ENCODE measurements around the gene NCOA6. TPM values are rescaled to one million over a fixed set of nuclear protein-coding genes. Genes with fewer than 3 reads are reported as not detected.
"Not testable (repeated sequence)": the region's sequence is repeated elsewhere in the genome, so short reads cannot be mapped to it uniquely, and the experiment has no call there.

The NCOA6 gene
- total RNA-seq, 3 donors from 2014 or later (not counting 1 experiment from before 2014, with no cell fraction given) = 34.7 to 41.6 (median 37.0) TPM

DNA sequence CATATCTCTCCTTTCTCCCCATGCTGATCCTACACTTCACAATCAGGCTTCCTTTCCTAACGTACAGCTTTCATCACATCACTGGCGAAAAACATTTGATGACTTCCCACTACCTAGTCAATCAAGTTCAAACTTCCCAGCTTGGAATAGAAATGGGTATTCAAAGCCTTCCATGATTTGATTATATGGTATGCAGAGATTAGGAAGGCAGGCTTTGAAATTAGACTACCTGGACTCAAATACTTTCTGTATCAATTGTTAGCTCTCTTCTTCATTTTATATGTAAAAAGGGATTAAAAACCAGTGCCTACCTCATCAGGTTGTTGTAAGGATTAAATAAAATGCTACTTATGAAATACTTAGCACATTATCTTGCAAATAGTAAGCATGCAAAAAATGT lies 7.7 kb downstream of the NCOA6 start:
- Histone ChIP-seq H3K36me3 (ENCODE audit: control insufficient read depth, insufficient read depth, low read length) (no peaks in the 10 kb centered on the region), H3K27me3 (ENCODE audit: control insufficient read depth, insufficient read depth, low read length) (no peaks in the 10 kb centered on the region), H3K27ac (ENCODE audit: low read length) (no peak overlapping the region), H3K4me3 (ENCODE audit: low read length) (no peak overlapping the region), H3K9me3 (ENCODE audit: control insufficient read depth, insufficient read depth, low read length) (no peaks in the 10 kb centered on the region), H3K4me1 (ENCODE audit: control insufficient read depth, insufficient read depth, low read length) (no peaks in the 10 kb centered on the region)
- H3K27ac Mint-ChIP-seq = no peak overlapping the region
- WGBS (ENCODE audit: insufficient coverage) = 72% methylated on average over 2 of the region's 2 CpGs
- TF ChIP-seq, protein P1, sequence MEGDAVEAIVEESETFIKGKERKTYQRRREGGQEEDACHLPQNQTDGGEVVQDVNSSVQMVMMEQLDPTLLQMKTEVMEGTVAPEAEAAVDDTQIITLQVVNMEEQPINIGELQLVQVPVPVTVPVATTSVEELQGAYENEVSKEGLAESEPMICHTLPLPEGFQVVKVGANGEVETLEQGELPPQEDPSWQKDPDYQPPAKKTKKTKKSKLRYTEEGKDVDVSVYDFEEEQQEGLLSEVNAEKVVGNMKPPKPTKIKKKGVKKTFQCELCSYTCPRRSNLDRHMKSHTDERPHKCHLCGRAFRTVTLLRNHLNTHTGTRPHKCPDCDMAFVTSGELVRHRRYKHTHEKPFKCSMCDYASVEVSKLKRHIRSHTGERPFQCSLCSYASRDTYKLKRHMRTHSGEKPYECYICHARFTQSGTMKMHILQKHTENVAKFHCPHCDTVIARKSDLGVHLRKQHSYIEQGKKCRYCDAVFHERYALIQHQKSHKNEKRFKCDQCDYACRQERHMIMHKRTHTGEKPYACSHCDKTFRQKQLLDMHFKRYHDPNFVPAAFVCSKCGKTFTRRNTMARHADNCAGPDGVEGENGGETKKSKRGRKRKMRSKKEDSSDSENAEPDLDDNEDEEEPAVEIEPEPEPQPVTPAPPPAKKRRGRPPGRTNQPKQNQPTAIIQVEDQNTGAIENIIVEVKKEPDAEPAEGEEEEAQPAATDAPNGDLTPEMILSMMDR (IDR thresholded peaks at IDR 0.05) = no peak
- no peaks in the 10 kb centered on the region for H3K36me3 Mint-ChIP-seq
- intact Hi-C loops (cut with micrococcal nuclease) = no loop called here
- H3K4me3 Mint-ChIP-seq = no peak overlapping the region
- H3K4me1 Mint-ChIP-seq = peaks cover 47 to 60% of the 10 kb centered on the region in 2 donors
- ATAC-seq (no peak), DNase-seq (no peak)
- H3K9me3 Mint-ChIP-seq = no peaks in the 10 kb centered on the region
- H3K27me3 Mint-ChIP-seq (ENCODE audit: low read depth in 2 of 2) = no peaks in the 10 kb centered on the region

- Mint-ChIP-seq H3K9me3 (no peaks in the 10 kb centered on the region), H3K27me3 (ENCODE audit: low read depth in 2 of 2) (no peaks in the 10 kb centered on the region), H3K36me3 (no peaks in the 10 kb centered on the region), H3K4me1 (peaks cover 41 to 56% of the 10 kb centered on the region in 2 donors), H3K4me3 (no peak overlapping the region), H3K27ac (peak overlapping the region in 1 of 2 donors; percentile 13)
- Histone ChIP-seq H3K27me3 (ENCODE audit: control insufficient read depth, insufficient read depth, low read length) (no peaks in the 10 kb centered on the region), H3K4me1 (ENCODE audit: control insufficient read depth, insufficient read depth, low read length) (no peaks in the 10 kb centered on the region), H3K36me3 (ENCODE audit: control insufficient read depth, insufficient read depth, low read length) (no peaks in the 10 kb centered on the region), H3K27ac (ENCODE audit: low read length) (no peak overlapping the region), H3K4me3 (ENCODE audit: low read length) (no peak overlapping the region), H3K9me3 (ENCODE audit: control insufficient read depth, insufficient read depth, low read length) (no peaks in the 10 kb centered on the region)
- 100% methylated on average over 2 of the region's 2 CpGs for WGBS (ENCODE audit: insufficient coverage)
- intact Hi-C loops (cut with micrococcal nuclease) = no loop called here
- ATAC-seq = no peak
- DNase-seq = no peak
- TF ChIP-seq, protein P1 (IDR thresholded peaks at IDR 0.05) = no peak
Observed at GRCh38 chr20:34817072-34817471, 8.4 kb downstream of the NCOA6 start.

- no peak overlapping the region for H3K27ac ChIP-seq (ENCODE audit: low read length)
- TF ChIP-seq, protein P1 (IDR thresholded peaks at IDR 0.05) = no peak
- H3K9me3 Mint-ChIP-seq = no peaks in the 10 kb centered on the region
- no peaks in the 10 kb centered on the region for H3K36me3 Mint-ChIP-seq
- no peaks in the 10 kb centered on the region for H3K9me3 ChIP-seq (ENCODE audit: control insufficient read depth, insufficient read depth, low read length)
- no peaks in the 10 kb centered on the region for H3K27me3 Mint-ChIP-seq (ENCODE audit: low read depth in 2 of 2)
- H3K4me1 Mint-ChIP-seq = peaks cover 27 to 48% of the 10 kb centered on the region in 2 donors
- DNase-seq (no peak), ATAC-seq (no peak)
- no peak overlapping the region for H3K4me3 Mint-ChIP-seq
- no peaks in the 10 kb centered on the region for H3K36me3 ChIP-seq (ENCODE audit: control insufficient read depth, insufficient read depth, low read length)
- no peaks in the 10 kb centered on the region for H3K27me3 ChIP-seq (ENCODE audit: control insufficient read depth, insufficient read depth, low read length)
- 97% methylated on average over 1 of the region's 1 CpG for WGBS (ENCODE audit: insufficient coverage)
- no peaks in the 10 kb centered on the region for H3K4me1 ChIP-seq (ENCODE audit: control insufficient read depth, insufficient read depth, low read length)
- H3K27ac Mint-ChIP-seq = no peak overlapping the region
- intact Hi-C loops (cut with micrococcal nuclease) = no loop called here
- H3K4me3 ChIP-seq (ENCODE audit: low read length) = no peak overlapping the region
Observed at GRCh38 chr20:34815636-34816035, 9.8 kb downstream of the NCOA6 start.

DNA sequence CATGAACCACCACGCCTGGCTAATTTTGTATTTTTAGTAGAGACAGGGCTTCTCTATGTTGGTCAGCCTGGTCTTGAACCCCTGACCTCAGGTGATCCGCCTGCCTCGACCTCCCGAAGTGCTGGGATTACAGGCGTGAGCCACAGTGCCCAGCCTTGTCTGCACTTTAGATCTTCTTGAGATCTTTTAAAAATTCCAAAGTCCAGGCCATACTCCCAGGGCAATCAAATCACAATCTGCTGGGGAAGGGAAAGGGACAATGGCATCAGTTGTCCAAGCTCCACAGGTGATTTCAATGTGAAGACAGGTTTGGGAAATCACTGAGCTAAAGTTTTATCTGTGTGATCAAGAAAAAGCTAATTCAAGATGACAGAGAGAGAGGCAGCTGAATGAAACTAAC lies 16.9 kb downstream of the NCOA6 start:
- intact Hi-C loops (cut with micrococcal nuclease) = no loop called here
- Histone ChIP-seq H3K27me3 (ENCODE audit: control insufficient read depth, insufficient read depth, low read length) (no peaks in the 10 kb centered on the region), H3K4me3 (ENCODE audit: low read length) (no peak overlapping the region), H3K4me1 (ENCODE audit: control insufficient read depth, insufficient read depth, low read length) (no peaks in the 10 kb centered on the region), H3K36me3 (ENCODE audit: control insufficient read depth, insufficient read depth, low read length) (no peaks in the 10 kb centered on the region), H3K9me3 (ENCODE audit: control insufficient read depth, insufficient read depth, low read length) (no peaks in the 10 kb centered on the region), H3K27ac (ENCODE audit: low read length) (no peak overlapping the region)
- Mint-ChIP-seq H3K36me3 (no peaks in the 10 kb centered on the region), H3K9me3 (no peaks in the 10 kb centered on the region), H3K4me3 (no peak overlapping the region), H3K27ac (no peak overlapping the region), H3K4me1 (peaks cover 22 to 31% of the 10 kb centered on the region in 2 donors), H3K27me3 (ENCODE audit: low read depth in 2 of 2) (no peaks in the 10 kb centered on the region)
- ATAC-seq (no peak), DNase-seq (no peak)
- TF ChIP-seq, protein P1 (IDR thresholded peaks at IDR 0.05) = no peak
- 97% methylated on average over 5 of the region's 5 CpGs for WGBS (ENCODE audit: insufficient coverage)

- H3K4me1 ChIP-seq (ENCODE audit: control insufficient read depth, insufficient read depth, low read length); H3K27ac Mint-ChIP-seq; H3K4me3 Mint-ChIP-seq; H3K27me3 ChIP-seq (ENCODE audit: control insufficient read depth, insufficient read depth, low read length); H3K9me3 Mint-ChIP-seq; DNase-seq; intact Hi-C loops (cut with micrococcal nuclease); H3K36me3 ChIP-seq (ENCODE audit: control insufficient read depth, insufficient read depth, low read length); H3K4me3 ChIP-seq (ENCODE audit: low read length); ATAC-seq; H3K36me3 Mint-ChIP-seq; H3K27me3 Mint-ChIP-seq (ENCODE audit: low read depth in 2 of 2); H3K27ac ChIP-seq (ENCODE audit: low read length); H3K9me3 ChIP-seq (ENCODE audit: control insufficient read depth, insufficient read depth, low read length): not testable (repeated sequence)
- WGBS (ENCODE audit: insufficient coverage) = 98% methylated on average over 8 of the region's 8 CpGs
- H3K4me1 Mint-ChIP-seq = peaks cover 22 to 31% of the 10 kb centered on the region in 2 donors
Observed at GRCh38 chr20:34807944-34808465, 17.4 kb downstream of the NCOA6 start.
